HG02852 (cell line): ENCODE measurements around the gene TRAPPC8.
A peak's percentile ranks its signal among the peaks of the same experiment; 100 is the strongest.
"Not testable (repeated sequence)": the region's sequence is repeated elsewhere in the genome, so short reads cannot be mapped to it uniquely, and the experiment has no call there.

Experiments
- ATAC-seq: cut with Tn5 transposase; IDR thresholded peaks from one replicate; pipeline ENCODE4 v1.9.1; 2021; ENCODE audit warnings: mild to moderate bottlenecking, moderate library complexity; ENCODE audit not compliant: unreplicated experiment

The TRAPPC8 gene

DNA sequence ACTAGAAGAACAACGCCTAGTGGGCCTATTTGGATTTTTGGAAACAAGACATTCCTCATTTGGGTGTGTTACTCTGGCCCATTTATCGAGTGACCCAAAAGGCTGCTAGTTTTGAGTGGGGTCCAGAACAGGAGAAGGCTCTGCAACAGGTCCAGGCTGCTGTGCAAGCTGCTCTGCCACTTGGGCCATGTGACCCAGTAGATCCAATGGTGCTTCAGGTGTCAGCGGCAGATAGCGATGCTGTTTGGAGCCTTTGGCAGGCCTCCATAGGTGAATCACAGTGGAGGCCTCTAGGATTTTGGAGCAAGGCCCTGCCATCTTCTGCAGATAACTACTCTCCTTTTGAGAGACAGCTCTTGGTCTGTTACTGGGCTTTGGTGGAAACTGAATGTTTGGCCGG, 143.7 kb downstream of the TRAPPC8 start:
- not testable (repeated sequence) for ATAC-seq

DNA sequence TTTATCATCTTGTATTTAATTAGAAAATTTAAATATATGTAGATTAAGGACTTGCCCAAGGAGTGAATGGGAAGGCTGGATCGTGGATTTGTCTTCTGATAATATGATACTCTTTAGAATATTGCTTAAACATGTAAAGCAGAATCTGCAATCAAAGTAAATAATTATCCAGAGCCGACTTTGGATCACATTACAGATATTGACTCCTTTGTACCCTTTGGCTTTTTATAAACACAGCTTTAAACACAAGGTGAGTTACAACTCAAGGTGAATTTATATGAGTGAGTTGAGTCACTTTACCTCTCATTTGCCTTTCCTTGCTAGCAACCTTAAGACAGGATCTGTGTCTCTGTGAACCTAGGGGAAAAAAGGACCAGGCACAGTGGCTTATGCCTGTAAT, 144.5 kb downstream of the TRAPPC8 start:
- ATAC-seq: no peak

DNA sequence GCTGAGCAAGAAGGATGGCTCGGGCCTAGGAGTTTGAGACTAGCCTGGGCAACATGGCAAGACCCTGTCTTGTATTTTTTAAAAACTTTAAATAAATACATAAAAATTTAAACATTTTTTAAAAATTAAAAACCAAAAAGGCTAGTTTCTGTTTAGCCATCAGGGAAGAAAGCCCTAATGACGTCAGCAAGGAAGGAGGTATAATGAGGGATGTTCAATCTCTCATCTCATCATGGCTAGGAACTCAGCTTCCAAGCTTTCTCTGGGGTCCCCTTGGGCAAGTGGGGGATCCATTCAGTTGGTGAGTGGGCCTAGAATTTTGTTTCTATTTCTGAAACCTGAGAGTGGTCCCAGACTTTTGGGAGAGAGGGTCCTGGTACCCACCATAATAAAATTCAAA, 147.2 kb downstream of the TRAPPC8 start:
- no peak for ATAC-seq

DNA sequence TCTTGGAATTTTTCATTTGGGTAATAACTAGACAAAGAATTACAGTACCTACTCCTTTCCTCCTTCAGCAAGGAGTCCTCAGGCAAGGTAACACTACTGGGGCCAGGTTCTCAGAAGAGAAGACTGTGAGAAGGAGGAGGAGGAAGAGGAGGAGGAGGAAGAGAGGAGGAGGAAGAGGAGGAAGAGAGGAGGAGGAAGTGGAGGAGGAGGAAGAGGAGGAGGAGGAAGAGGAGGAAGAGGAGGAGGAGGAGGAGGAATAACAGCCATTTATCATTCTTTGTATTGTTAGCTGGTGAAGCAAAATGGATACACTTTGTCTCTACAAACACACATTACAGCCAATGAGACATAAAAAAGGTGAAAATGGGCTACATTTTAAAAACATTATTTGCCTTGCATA, 149.4 kb downstream of the TRAPPC8 start:
- ATAC-seq: no peak

DNA sequence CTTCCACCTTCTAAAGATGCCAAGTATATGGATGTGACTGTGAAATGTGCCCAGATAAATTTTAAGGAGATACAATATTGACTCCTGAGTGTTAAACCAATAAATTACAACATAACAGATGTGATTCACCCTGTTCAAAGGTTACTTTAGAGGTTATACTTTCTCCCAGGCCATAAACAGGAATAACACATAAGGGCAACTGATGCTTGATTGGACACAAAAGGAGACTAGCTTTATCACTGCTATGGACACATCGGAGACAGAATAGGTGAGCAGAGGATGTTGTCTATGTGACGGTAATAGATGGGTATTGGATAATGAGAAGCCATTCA, 150.4 kb downstream of the TRAPPC8 start:
- no peak for ATAC-seq

DNA sequence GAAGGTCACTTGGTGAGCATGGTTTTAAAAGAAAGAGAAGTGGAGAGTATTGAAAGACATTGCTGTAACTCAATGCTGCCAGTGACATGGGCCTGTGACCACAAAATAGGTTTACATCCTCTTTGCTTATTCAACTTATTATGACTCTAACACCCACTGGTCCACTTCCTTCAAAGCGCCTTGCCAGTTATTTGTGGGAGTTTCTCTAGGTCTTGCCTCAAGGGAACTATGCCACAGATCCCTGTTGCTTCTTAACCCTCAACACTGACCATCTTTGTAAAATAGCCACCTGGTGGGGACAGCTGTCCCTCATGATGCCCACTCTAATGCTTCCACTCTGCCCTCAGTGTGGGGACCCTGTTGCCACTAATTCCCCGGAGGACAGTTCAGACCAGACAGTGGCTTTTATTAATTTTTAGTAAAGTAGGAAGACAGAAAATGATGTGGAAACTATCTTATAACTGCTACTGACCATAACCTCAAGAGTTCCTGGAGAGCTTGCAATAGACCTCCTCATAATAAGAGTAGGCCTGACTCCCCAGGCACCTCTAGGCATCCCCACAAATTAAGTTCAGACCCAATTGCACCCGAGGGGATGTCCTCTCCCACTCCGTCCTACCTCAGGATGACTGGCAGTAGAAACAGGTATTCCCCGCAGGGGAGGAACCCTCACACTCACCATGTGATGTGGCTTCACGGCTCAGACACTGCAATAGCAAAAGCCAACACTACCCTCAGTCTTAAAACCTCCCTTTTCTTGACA, 150.9 kb downstream of the TRAPPC8 start:
- peak; percentile 94 for ATAC-seq

DNA sequence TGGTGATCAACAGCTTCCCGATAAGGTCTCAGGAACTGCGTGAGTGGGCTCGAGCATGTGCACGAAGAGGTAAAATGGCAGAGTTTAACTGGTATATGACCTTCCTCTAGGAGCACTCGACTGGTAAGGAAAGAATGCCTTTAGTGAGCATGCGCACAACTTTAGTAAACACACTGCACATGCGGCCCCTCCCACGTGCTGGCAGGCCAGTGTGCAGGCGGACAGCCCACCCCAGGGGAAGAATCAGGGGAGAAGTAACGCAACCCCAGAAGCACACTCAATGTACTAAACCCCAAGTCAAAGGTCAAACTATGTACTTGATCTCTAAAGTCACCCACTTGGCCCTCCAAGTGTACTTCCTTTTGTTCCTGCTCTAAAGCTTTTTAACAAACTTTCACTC, 153.5 kb downstream of the TRAPPC8 start:
- no peak for ATAC-seq

DNA sequence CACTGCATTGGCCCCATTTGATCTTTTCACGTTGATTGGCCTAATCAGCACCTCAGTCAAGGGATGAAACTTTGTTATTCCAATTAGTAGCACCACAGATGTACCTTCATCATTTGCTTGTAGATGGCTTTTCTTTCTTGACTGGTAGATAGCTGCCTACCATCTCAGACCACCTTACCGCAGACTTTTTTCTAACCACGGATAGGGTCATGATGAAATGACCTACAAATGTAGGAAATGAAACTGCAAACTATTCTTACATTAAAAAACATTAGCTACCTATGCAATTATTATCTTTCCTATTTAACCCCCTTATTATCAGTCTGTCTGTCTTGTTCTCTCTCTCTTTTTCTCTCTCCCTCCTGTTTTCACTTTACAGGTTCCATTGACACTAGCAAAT, 159.9 kb downstream of the TRAPPC8 start:
- ATAC-seq: no peak
